ENCODE data around the gene PCBP3. TPM values are rescaled to one million over a fixed set of nuclear protein-coding genes. Genes with fewer than 3 reads are reported as not detected.
"Not testable (repeated sequence)": the region's sequence is repeated elsewhere in the genome, so short reads cannot be mapped to it uniquely, and the experiment has no call there.

Gene PCBP3
- total RNA-seq, 2 experiments from 2014 or later = 0.86 to 1.2 TPM

- CTCF ChIA-PET = no interaction called here
- POLR2A ChIA-PET = no interaction called here
Observed at GRCh38 chr21:45957981-45958600, 314.6 kb downstream of the PCBP3 start.

GRCh38 chr21:45959182-45959581 is 315.7 kb downstream of the PCBP3 start:
- CTCF ChIA-PET = no interaction called here
- POLR2A ChIA-PET = no interaction called here

- POLR2A ChIA-PET = no interaction called here
- CTCF ChIA-PET = no interaction called here
Observed at GRCh38 chr21:45959779-45960390, 316.4 kb downstream of the PCBP3 start.

- POLR2A ChIA-PET, CTCF ChIA-PET: not testable (repeated sequence)
Observed at GRCh38 chr21:45961408-45961807, 317.9 kb downstream of the PCBP3 start.

GRCh38 chr21:45962531-45963231 is 319.2 kb downstream of the PCBP3 start:
- ChIA-PET POLR2A (no interaction called here), CTCF (interaction anchor here (0.9 to 1.6 kb wide), 2 partner anchors 9 to 11 kb away, joined by 3 to 5 read pairs; no protein-coding TSS in a partner anchor)

- ChIA-PET CTCF (interaction anchor here (0.9 to 1.6 kb wide), 2 partner anchors 8 to 10 kb away, joined by 3 to 5 read pairs; no protein-coding TSS in a partner anchor), POLR2A (no interaction called here)
Observed at GRCh38 chr21:45963232-45963570, 319.7 kb downstream of the PCBP3 start.

GRCh38 chr21:45964649-45965048 is 321.1 kb downstream of the PCBP3 start:
- ChIA-PET CTCF (no interaction called here), POLR2A (no interaction called here)

GRCh38 chr21:45965084-45965809 is 321.7 kb downstream of the PCBP3 start:
- CTCF ChIA-PET = no interaction called here
- POLR2A ChIA-PET = no interaction called here

GRCh38 chr21:45966791-45967394 is 323.4 kb downstream of the PCBP3 start:
- CTCF ChIA-PET = no interaction called here
- POLR2A ChIA-PET = no interaction called here

GRCh38 chr21:45969921-45970673 is 326.6 kb downstream of the PCBP3 start:
- CTCF ChIA-PET = interaction anchor here (0.8 to 1.7 kb wide), 5 partner anchors 9 to 173 kb away, joined by 3 to 6 read pairs (median 3); partner anchors contain the start of gene COL6A1
- POLR2A ChIA-PET = no interaction called here

- CTCF ChIA-PET = interaction anchor here (0.8 to 1.7 kb wide), 5 partner anchors 8 to 173 kb away, joined by 3 to 4 read pairs (median 3); no protein-coding TSS in a partner anchor
- POLR2A ChIA-PET = no interaction called here
Observed at GRCh38 chr21:45970674-45971615, 327.4 kb downstream of the PCBP3 start.

GRCh38 chr21:45971616-45972352 is 328.3 kb downstream of the PCBP3 start:
- CTCF ChIA-PET = interaction anchor here (0.8 to 1.7 kb wide), 4 partner anchors 8 to 351 kb away, joined by 3 read pairs; partner anchors contain the start of gene COL6A1
- POLR2A ChIA-PET = no interaction called here

GRCh38 chr21:45972353-45972715 is 328.8 kb downstream of the PCBP3 start:
- POLR2A ChIA-PET = no interaction called here
- CTCF ChIA-PET = interaction anchor here (0.8 to 1.6 kb wide), 3 partner anchors 9 to 350 kb away, joined by 3 read pairs; partner anchors contain the start of gene COL6A1

- ChIA-PET POLR2A (interaction anchor here (0.6 to 1.0 kb wide), 3 partner anchors 31 to 579 kb away, joined by 3 to 6 read pairs (median 6); no protein-coding TSS in a partner anchor), CTCF (interaction anchor here (0.6 to 1.6 kb wide), 8 partner anchors 9 to 350 kb away, joined by 3 to 11 read pairs (median 3); partner anchors contain the start of genes COL6A1 and MCM3AP)
Observed at GRCh38 chr21:45972716-45973474, 329.4 kb downstream of the PCBP3 start.

GRCh38 chr21:45973475-45974072 is 330.0 kb downstream of the PCBP3 start:
- ChIA-PET CTCF (interaction anchor here (0.6 to 1.6 kb wide), 6 partner anchors 9 to 311 kb away, joined by 3 to 11 read pairs (median 4); partner anchors contain the start of gene MCM3AP), POLR2A (interaction anchor here (0.6 to 1.0 kb wide), 7 partner anchors 31 to 1046 kb away, joined by 3 to 6 read pairs (median 5); no protein-coding TSS in a partner anchor)
